ENCODE data around the gene TRMT13.

Gene TRMT13

DNA sequence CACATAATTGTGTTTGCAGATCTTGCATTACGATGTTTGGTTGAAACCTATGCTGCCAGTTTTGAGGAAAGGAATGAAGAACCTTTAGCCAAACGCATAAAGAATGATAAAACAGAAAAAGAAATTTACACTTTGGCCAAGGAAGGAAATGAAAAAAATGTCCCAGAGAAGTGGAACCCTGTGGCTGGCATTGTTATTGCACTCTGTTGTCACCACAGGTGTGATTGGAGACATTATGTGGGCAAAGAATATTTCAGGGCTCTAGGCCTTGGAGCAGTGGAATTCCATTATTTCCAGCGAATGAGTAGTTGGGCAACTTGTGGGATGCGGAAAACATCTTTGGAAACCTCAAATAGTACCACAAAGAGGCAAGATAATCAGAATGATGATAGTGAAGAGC is 14.9 kb downstream of the TRMT13 start:
- TF ChIP-seq, protein P1, sequence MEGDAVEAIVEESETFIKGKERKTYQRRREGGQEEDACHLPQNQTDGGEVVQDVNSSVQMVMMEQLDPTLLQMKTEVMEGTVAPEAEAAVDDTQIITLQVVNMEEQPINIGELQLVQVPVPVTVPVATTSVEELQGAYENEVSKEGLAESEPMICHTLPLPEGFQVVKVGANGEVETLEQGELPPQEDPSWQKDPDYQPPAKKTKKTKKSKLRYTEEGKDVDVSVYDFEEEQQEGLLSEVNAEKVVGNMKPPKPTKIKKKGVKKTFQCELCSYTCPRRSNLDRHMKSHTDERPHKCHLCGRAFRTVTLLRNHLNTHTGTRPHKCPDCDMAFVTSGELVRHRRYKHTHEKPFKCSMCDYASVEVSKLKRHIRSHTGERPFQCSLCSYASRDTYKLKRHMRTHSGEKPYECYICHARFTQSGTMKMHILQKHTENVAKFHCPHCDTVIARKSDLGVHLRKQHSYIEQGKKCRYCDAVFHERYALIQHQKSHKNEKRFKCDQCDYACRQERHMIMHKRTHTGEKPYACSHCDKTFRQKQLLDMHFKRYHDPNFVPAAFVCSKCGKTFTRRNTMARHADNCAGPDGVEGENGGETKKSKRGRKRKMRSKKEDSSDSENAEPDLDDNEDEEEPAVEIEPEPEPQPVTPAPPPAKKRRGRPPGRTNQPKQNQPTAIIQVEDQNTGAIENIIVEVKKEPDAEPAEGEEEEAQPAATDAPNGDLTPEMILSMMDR (IDR thresholded peaks at IDR 0.05; ENCODE audit: low read depth, low read length, missing control alignments) = no peak
- DNase-seq (ENCODE audit: low read depth) = no peak
- in situ Hi-C loops (cut with HindIII; ENCODE audit: low sequenced_read_pairs) = no loop called here
- H3K4me3 ChIP-seq (ENCODE audit: low read depth, low read length) = no peak overlapping the region

DNA sequence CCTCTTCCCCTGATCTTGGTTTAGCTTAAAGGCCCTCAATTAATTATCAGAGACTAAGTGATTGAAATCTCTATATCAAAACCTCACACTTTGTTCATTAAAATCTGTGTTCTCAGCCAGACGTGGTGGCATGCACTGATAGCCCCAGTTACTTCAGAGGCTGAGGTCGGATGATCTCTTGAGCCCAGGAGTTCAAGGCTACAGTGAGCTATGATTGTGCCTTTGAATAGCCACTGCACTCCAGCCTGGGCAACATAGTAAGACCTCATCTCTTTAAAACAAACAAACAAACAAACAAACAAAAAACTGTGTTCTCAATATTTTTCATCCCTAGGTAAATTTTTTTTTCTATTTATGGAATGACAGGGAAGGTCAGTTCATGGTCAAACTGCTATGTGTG is 18.7 kb downstream of the TRMT13 start:
- in situ Hi-C loops (cut with HindIII; ENCODE audit: low sequenced_read_pairs) = no loop called here
- no peak for DNase-seq (ENCODE audit: low read depth)
- no peak overlapping the region for H3K4me3 ChIP-seq (ENCODE audit: low read depth, low read length)
- TF ChIP-seq, protein P1 (IDR thresholded peaks at IDR 0.05; ENCODE audit: low read depth, low read length, missing control alignments) = no peak

DNA sequence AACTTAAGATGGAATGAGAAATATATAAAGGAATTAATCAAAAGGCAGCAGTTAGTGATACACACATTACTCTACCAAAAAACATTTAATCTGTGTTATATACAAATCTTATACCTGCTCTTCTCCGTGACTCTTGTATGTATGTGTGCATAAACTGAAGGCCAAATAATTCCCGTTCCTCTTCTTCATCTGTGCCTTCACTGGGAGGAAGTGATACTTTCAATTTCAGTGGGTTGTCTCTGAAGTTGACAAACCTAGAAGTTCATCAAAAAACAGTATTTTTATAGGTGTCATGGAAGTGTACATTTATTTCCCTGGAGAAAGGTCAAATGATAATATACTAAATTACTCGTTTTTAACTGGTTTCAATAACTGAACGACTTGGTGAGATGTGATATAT is 19.3 kb downstream of the TRMT13 start:
- DNase-seq (ENCODE audit: low read depth) = no peak
- in situ Hi-C loops (cut with HindIII; ENCODE audit: low sequenced_read_pairs) = no loop called here
- TF ChIP-seq, protein P1 (IDR thresholded peaks at IDR 0.05; ENCODE audit: low read depth, low read length, missing control alignments) = no peak
- no peak overlapping the region for H3K4me3 ChIP-seq (ENCODE audit: low read depth, low read length)

DNA sequence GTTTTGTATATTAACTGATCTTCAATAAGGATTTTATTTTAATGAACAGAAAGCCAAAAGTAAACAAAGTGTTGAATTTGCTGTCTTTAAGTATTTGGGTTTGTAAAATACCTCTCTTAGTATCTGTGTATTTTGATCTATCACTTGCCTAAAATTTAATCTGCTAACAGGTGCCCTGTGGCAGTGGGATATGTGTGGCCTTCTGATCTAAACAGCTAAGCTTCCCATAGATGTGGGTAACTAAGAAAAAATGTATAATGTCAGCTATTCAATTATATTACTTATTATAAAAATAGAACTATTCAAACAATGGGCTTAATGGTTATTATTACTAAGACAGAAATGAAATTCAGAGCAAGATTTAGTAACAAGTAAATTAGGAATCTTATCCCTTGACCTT is 29.9 kb downstream of the TRMT13 start:
- in situ Hi-C loops (cut with HindIII; ENCODE audit: low sequenced_read_pairs) = no loop called here
- no peak overlapping the region for H3K4me3 ChIP-seq (ENCODE audit: low read depth, low read length)
- no peak for DNase-seq (ENCODE audit: low read depth)
- TF ChIP-seq, protein P1 (IDR thresholded peaks at IDR 0.05; ENCODE audit: low read depth, low read length, missing control alignments) = no peak

DNA sequence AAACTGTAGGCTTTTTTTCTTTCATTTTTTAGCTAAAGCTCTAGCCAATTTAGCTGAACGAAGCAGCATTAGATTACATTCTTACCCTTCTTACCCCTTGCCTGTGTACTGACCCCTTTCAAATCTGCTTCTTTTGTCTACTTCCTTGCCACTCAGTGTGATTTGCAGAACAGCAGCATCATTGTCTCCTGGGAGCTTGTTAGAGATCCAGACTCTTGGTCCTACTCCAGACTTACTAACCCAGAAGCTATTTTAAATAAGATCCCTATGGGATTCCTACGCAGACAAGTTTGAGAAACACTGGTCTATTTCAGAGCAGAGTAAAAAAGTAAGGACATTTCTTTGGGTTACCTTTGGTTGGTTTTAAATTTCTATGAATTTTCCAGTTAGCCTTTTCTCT is 31.3 kb downstream of the TRMT13 start:
- no peak overlapping the region for H3K4me3 ChIP-seq (ENCODE audit: low read depth, low read length)
- peak; percentile 57 for DNase-seq (ENCODE audit: low read depth)
- TF ChIP-seq, protein P1 (IDR thresholded peaks at IDR 0.05; ENCODE audit: low read depth, low read length, missing control alignments) = no peak
- in situ Hi-C loops (cut with HindIII; ENCODE audit: low sequenced_read_pairs) = no loop called here

DNA sequence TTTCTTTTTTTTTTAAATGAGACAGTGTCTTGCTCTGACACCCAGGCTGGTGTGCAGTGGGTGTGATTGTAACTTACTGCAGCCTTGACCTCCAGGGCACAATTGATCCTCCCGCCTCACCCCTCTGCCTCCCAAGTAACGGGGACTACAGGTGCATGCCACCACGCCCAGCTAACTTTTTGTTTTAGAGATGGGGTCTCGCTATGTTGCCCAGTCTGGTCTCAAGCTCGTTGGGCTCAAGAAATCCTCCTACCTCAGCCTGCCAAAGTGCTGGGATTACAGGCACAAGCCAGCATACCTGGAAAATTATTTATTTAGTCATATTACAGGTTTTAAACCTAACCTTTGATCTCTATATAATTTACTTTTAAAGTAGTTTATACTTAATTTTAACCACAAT is 31.7 kb downstream of the TRMT13 start:
- TF ChIP-seq, protein P1 (IDR thresholded peaks at IDR 0.05; ENCODE audit: low read depth, low read length, missing control alignments) = no peak
- no peak for DNase-seq (ENCODE audit: low read depth)
- in situ Hi-C loops (cut with HindIII; ENCODE audit: low sequenced_read_pairs) = no loop called here
- no peak overlapping the region for H3K4me3 ChIP-seq (ENCODE audit: low read depth, low read length)

DNA sequence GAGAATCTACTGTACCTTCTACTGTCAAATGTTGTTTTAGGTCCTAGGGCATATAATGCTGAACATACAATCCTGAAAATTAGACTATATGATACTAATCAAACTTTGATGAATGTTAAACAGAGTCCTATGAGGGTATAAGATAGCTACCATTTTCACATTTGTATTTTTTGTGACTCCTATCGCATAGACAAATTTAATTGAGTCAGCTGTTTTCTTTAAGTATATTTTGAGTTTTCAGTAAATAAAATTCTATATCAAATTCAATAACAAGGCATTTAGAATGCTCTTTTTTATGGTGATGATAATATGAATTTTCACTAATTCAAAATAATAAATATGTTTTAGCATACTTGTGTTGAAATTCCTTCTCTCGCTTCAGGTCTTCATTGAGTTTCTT is 35.1 kb downstream of the TRMT13 start:
- H3K4me3 ChIP-seq (ENCODE audit: low read depth, low read length) = no peak overlapping the region
- TF ChIP-seq, protein P1 (IDR thresholded peaks at IDR 0.05; ENCODE audit: low read depth, low read length, missing control alignments) = no peak
- in situ Hi-C loops (cut with HindIII; ENCODE audit: low sequenced_read_pairs) = no loop called here
- no peak for DNase-seq (ENCODE audit: low read depth)

All from astrocyte of the cerebellum (primary cell).